Ascending aorta (tissue), 2 donors: ENCODE data around the gene MAML1. TPM values are rescaled to one million over a fixed set of nuclear protein-coding genes. Genes with fewer than 3 reads are reported as not detected.

Experiments used
- DNase-seq, 2 donors: peaks; one replicate each; pipeline ENCODE4 v3.0.0-alpha.2; 2019; ENCODE audit warnings: low spot score in 2 of 2
- H3K27ac ChIP-seq, 2 donors: fragments of 200-600 bp; sonication (generic); one replicate each; pipeline ENCODE4 v1.5.1; 2016 to 2017; ENCODE audit warnings: mild to moderate bottlenecking in 1 of 2
- H3K27me3 ChIP-seq: fragments of 200-600 bp; sonication (generic); one replicate; pipeline ENCODE4 v1.5.1; 2017
- H3K36me3 ChIP-seq, 2 donors: fragments of 200-600 bp; sonication (generic); one replicate each; pipeline ENCODE4 v1.5.1; 2016
- H3K4me1 ChIP-seq, 2 donors: fragments of 200-600 bp; sonication (generic); one replicate each; pipeline ENCODE4 v1.5.1; 2016 to 2017; ENCODE audit warnings: mild to moderate bottlenecking in 1 of 2
- H3K4me3 ChIP-seq, 2 donors: fragments of 200-600 bp; sonication (generic); one replicate each; pipeline ENCODE4 v1.5.1; 2016 to 2017; ENCODE audit warnings: mild to moderate bottlenecking in 1 of 2
- H3K9me3 ChIP-seq, 2 donors: fragments of 200-600 bp; sonication (generic); one replicate each; pipeline ENCODE4 v1.5.1; 2016
- intact Hi-C: fragments of 100-400 bp; cut with DNase I; formaldehyde crosslinking; loops from one replicate; pipeline ENCODE4 v1.15.1; 2023
- total RNA-seq: library from RNA; depleted of rRNA; stranded (reverse); fragments of >200 nt; gene quantifications from one replicate; pipeline ENCODE4 v1.1.0, GENCODE V29; 2016
- TF ChIP-seq, protein P1 (sequence below), 3 experiments: fragments of 200-600 bp in 2 of 3; fragments of 450-650 bp in 1 of 3; sonication (generic) in 2 of 3; IDR thresholded peaks; one replicate each; pipeline ENCODE4 v1.5.1; 2016 to 2019; ENCODE audit warnings: antibody characterized with exemption in 3 of 3, mild to moderate bottlenecking in 1 of 3, moderate library complexity in 1 of 3

The MAML1 gene
- total RNA-seq, 1 donor from 2014 or later: 42.6 TPM

DNA sequence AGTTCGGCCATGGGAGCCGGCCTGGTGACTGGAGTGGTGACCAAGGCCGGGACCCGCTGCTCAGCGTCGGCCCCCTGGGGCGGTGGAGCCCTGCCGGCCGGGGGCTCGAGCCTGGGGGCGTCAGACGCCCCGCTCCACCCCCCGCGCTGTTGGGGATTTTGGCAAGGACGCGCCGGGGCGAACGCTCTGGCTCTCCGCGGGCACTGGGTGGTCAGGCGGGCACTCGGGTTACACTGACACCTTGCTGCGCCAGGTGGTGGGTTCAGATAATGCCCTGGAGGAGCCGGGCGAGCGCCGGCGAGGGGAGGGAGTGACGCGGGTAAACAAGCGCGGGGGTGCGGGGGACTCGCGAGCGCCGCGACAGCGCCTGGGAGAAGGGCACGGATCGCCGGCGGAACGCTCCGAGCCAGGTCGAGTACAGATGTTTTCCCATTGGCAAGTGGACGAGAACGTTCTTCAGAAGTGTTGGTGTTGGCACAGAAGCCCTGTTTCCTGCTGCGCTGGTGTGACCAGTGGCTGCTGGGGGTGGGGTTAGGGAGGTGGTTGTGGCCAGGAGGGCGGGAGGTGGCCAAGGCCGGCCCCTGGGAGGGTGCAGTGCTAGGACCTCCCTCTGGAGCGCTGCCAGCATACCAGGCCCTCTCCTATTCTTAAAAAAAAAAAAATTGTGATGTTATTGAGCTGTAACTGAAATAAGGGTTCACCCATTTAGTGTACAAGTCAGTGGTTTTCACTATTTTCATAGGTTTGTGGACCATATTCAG lies 88.9 kb downstream of the MAML1 start:
- DNase-seq: peak; percentile 90 to 98
- TF ChIP-seq, protein P1, sequence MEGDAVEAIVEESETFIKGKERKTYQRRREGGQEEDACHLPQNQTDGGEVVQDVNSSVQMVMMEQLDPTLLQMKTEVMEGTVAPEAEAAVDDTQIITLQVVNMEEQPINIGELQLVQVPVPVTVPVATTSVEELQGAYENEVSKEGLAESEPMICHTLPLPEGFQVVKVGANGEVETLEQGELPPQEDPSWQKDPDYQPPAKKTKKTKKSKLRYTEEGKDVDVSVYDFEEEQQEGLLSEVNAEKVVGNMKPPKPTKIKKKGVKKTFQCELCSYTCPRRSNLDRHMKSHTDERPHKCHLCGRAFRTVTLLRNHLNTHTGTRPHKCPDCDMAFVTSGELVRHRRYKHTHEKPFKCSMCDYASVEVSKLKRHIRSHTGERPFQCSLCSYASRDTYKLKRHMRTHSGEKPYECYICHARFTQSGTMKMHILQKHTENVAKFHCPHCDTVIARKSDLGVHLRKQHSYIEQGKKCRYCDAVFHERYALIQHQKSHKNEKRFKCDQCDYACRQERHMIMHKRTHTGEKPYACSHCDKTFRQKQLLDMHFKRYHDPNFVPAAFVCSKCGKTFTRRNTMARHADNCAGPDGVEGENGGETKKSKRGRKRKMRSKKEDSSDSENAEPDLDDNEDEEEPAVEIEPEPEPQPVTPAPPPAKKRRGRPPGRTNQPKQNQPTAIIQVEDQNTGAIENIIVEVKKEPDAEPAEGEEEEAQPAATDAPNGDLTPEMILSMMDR (IDR thresholded peaks at IDR 0.05): peak in 2 of 3 experiments; percentile 11 to 19
- Histone ChIP-seq H3K36me3 (peaks cover 38 to 41% of the 10 kb centered on the region in 2 donors), H3K27ac (peak overlapping the region; percentile 98 to 100), H3K4me3 (peak overlapping the region; percentile 84 to 98), H3K27me3 (no peaks in the 10 kb centered on the region), H3K4me1 (peaks cover 34 to 51% of the 10 kb centered on the region in 2 donors), H3K9me3 (no peaks in the 10 kb centered on the region)
- intact Hi-C loops: loop anchor here (2.0 to 5.0 kb wide), 2 partner anchors 36 to 199 kb away; partner anchors contain the start of genes HNRNPH1 and MRNIP

- H3K9me3 ChIP-seq: no peaks in the 10 kb centered on the region
- H3K27ac ChIP-seq: peak overlapping the region; percentile 98 to 100
- peaks cover 44 to 47% of the 10 kb centered on the region in 2 donors for H3K36me3 ChIP-seq
- no peaks in the 10 kb centered on the region for H3K27me3 ChIP-seq
- DNase-seq: no peak
- TF ChIP-seq, protein P1 (IDR thresholded peaks at IDR 0.05): no peak
- H3K4me1 ChIP-seq: peaks cover 34 to 46% of the 10 kb centered on the region in 2 donors
- intact Hi-C loops: loop anchor here (5.0 kb wide), 1 partner anchor 35 kb away; the partner anchor contains the start of gene MRNIP
- H3K4me3 ChIP-seq: peak overlapping the region; percentile 84 to 98
Measured at GRCh38 chr5:179822059-179822432, 89.4 kb downstream of the MAML1 start.

DNA sequence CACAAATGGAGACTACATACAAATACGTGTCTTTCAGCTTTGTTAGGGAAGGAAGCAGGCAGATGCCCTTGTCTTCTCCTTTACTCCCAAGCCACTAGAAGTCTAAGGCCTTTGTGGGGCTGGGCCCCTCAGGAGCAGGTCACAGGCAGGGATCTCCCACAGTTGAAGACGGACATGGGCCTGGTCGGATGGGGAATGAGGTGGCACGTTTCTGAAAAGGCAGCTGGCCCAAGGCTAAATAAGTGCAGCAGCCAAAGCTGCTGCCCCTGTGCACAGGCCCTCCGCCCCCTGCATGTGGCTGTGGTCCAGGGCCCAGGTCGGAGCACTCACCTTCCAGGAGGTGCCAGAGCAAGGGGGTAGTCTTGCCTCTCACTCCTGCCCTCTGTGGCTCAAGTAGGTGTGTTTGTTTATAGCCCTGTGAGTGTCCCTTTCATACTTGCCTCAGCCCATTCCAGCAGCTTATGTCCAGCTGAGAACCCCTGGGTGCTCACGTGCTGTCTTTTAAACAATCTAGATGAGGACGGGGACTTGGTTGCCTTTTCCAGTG lies 89.9 kb downstream of the MAML1 start:
- Histone ChIP-seq H3K27me3 (no peaks in the 10 kb centered on the region), H3K4me3 (peak overlapping the region; percentile 84 to 98), H3K4me1 (peaks cover 34 to 42% of the 10 kb centered on the region in 2 donors), H3K9me3 (no peaks in the 10 kb centered on the region), H3K27ac (peak overlapping the region in 1 of 2 donors; percentile 100), H3K36me3 (peaks cover 49 to 52% of the 10 kb centered on the region in 2 donors)
- no peak for DNase-seq
- intact Hi-C loops: loop anchor here (5.0 kb wide), 1 partner anchor 35 kb away; the partner anchor contains the start of gene MRNIP
- TF ChIP-seq, protein P1 (IDR thresholded peaks at IDR 0.05): no peak

- H3K9me3 ChIP-seq: no peaks in the 10 kb centered on the region
- peak overlapping the region; percentile 19 to 98 for H3K4me3 ChIP-seq
- peaks cover 26 to 42% of the 10 kb centered on the region in 2 donors for H3K4me1 ChIP-seq
- H3K27me3 ChIP-seq: no peaks in the 10 kb centered on the region
- no peak overlapping the region for H3K27ac ChIP-seq
- TF ChIP-seq, protein P1 (IDR thresholded peaks at IDR 0.05): no peak
- intact Hi-C loops: loop anchor here (5.0 kb wide), 1 partner anchor 33 kb away; the partner anchor contains the start of gene MRNIP
- DNase-seq: no peak
- peaks cover 65 to 68% of the 10 kb centered on the region in 2 donors for H3K36me3 ChIP-seq
Measured at GRCh38 chr5:179823937-179824744, 91.5 kb downstream of the MAML1 start.

- Histone ChIP-seq H3K27ac (no peak overlapping the region), H3K9me3 (no peaks in the 10 kb centered on the region), H3K4me1 (peaks cover 24 to 38% of the 10 kb centered on the region in 2 donors), H3K27me3 (no peaks in the 10 kb centered on the region), H3K36me3 (peaks cover 71 to 74% of the 10 kb centered on the region in 2 donors), H3K4me3 (peak overlapping the region in 1 of 2 donors; percentile 19)
- DNase-seq: no peak
- TF ChIP-seq, protein P1 (IDR thresholded peaks at IDR 0.05): no peak
- intact Hi-C loops: loop anchor here (5.0 kb wide), 1 partner anchor 33 kb away; the partner anchor contains the start of gene MRNIP
Measured at GRCh38 chr5:179824745-179825112, 92.1 kb downstream of the MAML1 start.
